Heart right ventricle (tissue), 16 donors: ENCODE data around the gene CADM1. TPM values are rescaled to one million over a fixed set of nuclear protein-coding genes. Genes with fewer than 3 reads are reported as not detected.

Experiments used
- ATAC-seq, 8 donors: fragments of 200-7000 bp; cut with Tn5 transposase; one replicate each; pipeline ENCODE4 v1.9.1; 2020; ENCODE audit warnings: mild to moderate bottlenecking in 8 of 8, moderate library complexity in 8 of 8, moderate number of reproducible peaks in 1 of 8
- DNase-seq, 2 donors: peaks; one replicate each; pipeline ENCODE4 v3.0.0-alpha.2; 2020
- H3K27ac ChIP-seq, 10 donors: fragments of 200-600 bp; sonication (generic) in 2 of 10; one replicate each; pipeline versions ENCODE4 v1.5.0 to v1.8.0; 2020 to 2022; ENCODE audit warnings: mild to moderate bottlenecking in 3 of 10
- H3K27me3 ChIP-seq, 7 donors: fragments of 200-600 bp; one replicate each; pipeline ENCODE4 v1.8.0; 2021 to 2022; ENCODE audit warnings: mild to moderate bottlenecking in 2 of 7
- H3K36me3 ChIP-seq, 9 donors: fragments of 200-600 bp; sonication (generic) in 1 of 9; one replicate each; pipeline versions ENCODE4 v1.5.0 to v1.8.0; 2020 to 2022; ENCODE audit warnings: mild to moderate bottlenecking in 2 of 9
- H3K4me1 ChIP-seq, 9 donors: fragments of 200-600 bp; sonication (generic) in 1 of 9; one replicate each; pipeline versions ENCODE4 v1.5.0 to v1.8.0; 2020 to 2022; ENCODE audit warnings: mild to moderate bottlenecking in 4 of 9
- H3K4me3 ChIP-seq, 10 donors: fragments of 200-600 bp; sonication (generic) in 2 of 10; one replicate each; pipeline versions ENCODE4 v1.5.0 to v1.8.0; 2020 to 2022; ENCODE audit warnings: mild to moderate bottlenecking in 7 of 10, moderate library complexity in 2 of 10
- H3K9me3 ChIP-seq, 11 donors: fragments of 200-600 bp in 10 of 11; sonication (generic) in 2 of 11; one replicate each; pipeline versions ENCODE4 v1.5.0 to v1.8.0; 2013 to 2022; ENCODE audit warnings: mild to moderate bottlenecking in 2 of 11, control low read depth in 1 of 11, moderate library complexity in 1 of 11
- CTCF ChIP-seq, 9 donors: fragments of 200-600 bp; sonication (generic) in 2 of 9; IDR thresholded peaks; one replicate each; pipeline versions ENCODE4 v1.5.0 to v1.8.0; 2021 to 2022; ENCODE audit warnings: antibody characterized with exemption in 9 of 9, mild to moderate bottlenecking in 5 of 9, moderate library complexity in 1 of 9
- WGBS, 2 donors: extraction: QIAGEN DNeasy Blood & Tissue Kit; methylation state at CpG; one replicate each; pipeline ENCODE4 v1.1.7; 2013; ENCODE audit warnings: inconsistent platforms in 1 of 2; 5-methylcytosine and 5-hydroxymethylcytosine counted together
- intact Hi-C, 10 donors: fragments of 100-400 bp; cut with DNase I; formaldehyde crosslinking; loops; one replicate each; pipeline versions ENCODE4 v1.11.1 to v1.14.2; 2022
- polyA plus RNA-seq, 2 donors: library from polyadenylated mRNA; stranded (reverse); fragments of 200-250 nt; gene quantifications; one replicate each; pipeline ENCODE4 v1.2.3, GENCODE V29; 2013
- total RNA-seq, 10 donors: library from RNA; stranded (reverse); fragmentation: NEBNext Ultra II Directional in 3 of 10; extraction: Animal tissue kit (Norgen Biotek cat#: 25700) in 3 of 10; gene quantifications; one replicate each; pipeline versions ENCODE4 v1.2.1 to v1.2.4, GENCODE V29; 2021 to 2023
- donor health status: Arrhythmogenic right ventricular cardiomyopathy.
- donor health status: ischemic (EF 13 %, LVEDD 7.1; RV severe dilation, severe dysfunction).
- donor health status: healthy with polysubstance abuse.
- donor health status: DM: no; HTN: yes; CAD: no.
- donor health status: DM: no; HTN: no; CAD: no.
- donor health status: ischemic (EF 25% LVEDD 6.9; RV normal size, moderate dysfunction).
- donor health status: ischemic (EF 25% LVEDD 5.7; RV mildly dilated, moderate dysfunction).
- donor health status: healthy.
- donor health status: DM: yes; HTN: yes; CAD: no.
- donor health status: Ischemic cardiomyopathy.
- donor health status: ischemic (EF 35%, LVEDD 5.7; RV mildly dilated, moderate dysfunction).
- donor health status: nonischemic (EF 11% LVEDD 7.7; RV severe dilation, severe dysfunction).
- donor health status: DM: yes; HTN: yes; CAD: no.
- donor health status: PGD.
- donor health status: ischemic (EF 29% LVEDD 5.4; RV normal size, mild dysfunction).
- donor health status: nonischemic (EF 23%, LVEDD 6.1; RV moderate dilation, normal function).

Gene CADM1
- total and polyA plus RNA-seq, 12 donors = 10.2 to 83.0 (median 41.4) TPM

- no peak for ATAC-seq
- 74 to 75% methylated on average over 8 of the region's 8 CpGs for WGBS, 2 donors
- TF ChIP-seq CTCF (IDR thresholded peaks at IDR 0.05) = no peak
- peaks cover 0 to 26% (median 10%) of the 10 kb centered on the region in 9 donors for H3K4me1 ChIP-seq
- H3K9me3 ChIP-seq = no peaks in the 10 kb centered on the region
- H3K27me3 ChIP-seq = no peaks in the 10 kb centered on the region
- no peak overlapping the region for H3K27ac ChIP-seq
- DNase-seq = no peak
- no peak overlapping the region for H3K4me3 ChIP-seq
- H3K36me3 ChIP-seq = peaks cover 0 to 27% (median 0%) of the 10 kb centered on the region in 9 donors
- intact Hi-C loops = no loop called here
Measured at GRCh38 chr11:115217726-115218311, 286.4 kb downstream of the CADM1 start.

DNA sequence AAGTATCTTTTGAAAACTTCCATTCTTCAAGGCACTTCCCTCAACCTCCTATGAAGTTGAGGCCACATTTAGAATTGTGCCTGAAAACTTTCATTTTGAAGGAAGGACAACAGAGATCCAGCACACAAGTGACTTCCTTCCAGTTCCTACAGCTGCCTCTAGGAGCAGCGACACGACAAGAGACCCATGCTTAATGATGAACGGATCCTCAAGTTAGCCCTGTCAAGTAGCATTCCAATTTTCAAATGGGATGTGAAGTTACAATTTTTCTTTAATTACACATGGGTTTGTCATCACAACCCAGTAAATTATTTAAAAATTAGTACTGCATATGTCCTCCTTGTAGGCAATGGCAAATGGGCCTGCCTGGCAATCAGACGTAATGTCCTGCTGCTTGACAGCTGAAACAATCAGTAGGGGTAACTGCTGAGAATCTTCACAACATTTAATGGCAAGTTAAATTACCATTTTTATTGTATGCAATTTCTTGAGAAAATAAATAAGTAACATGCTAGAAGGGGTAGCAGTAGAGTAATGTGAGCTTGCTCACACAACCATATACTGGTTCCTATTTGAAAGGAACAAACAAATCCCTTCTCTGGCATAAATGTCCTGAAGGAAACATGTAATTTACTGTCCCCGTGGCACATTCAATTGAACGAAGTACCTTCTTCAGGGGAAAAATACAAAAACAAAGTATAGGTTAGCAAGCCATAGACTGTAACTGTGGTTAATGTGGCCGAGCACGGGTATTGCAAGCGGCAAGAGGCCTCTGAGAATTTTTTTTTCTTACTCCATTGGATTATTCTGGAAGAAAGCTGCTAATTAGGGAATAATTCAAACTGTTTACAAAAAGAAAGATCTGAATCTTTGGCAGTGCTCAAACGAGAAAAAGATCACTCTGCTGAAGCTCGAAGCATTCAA is 288.3 kb downstream of the CADM1 start:
- ATAC-seq (no peak), DNase-seq (no peak)
- Histone ChIP-seq H3K9me3 (no peaks in the 10 kb centered on the region), H3K4me1 (peaks cover 0 to 21% (median 8%) of the 10 kb centered on the region in 9 donors), H3K36me3 (peaks cover 0 to 27% (median 0%) of the 10 kb centered on the region in 9 donors), H3K27me3 (no peaks in the 10 kb centered on the region), H3K27ac (no peak overlapping the region), H3K4me3 (no peak overlapping the region)
- intact Hi-C loops = no loop called here
- 79 to 83% methylated on average over 11 of the region's 11 CpGs for WGBS, 2 donors
- peak in 3 of 9 donors; percentile 6 to 20 (median 16) for TF ChIP-seq CTCF (IDR thresholded peaks at IDR 0.05)

GRCh38 chr11:115214644-115215234 is 289.5 kb downstream of the CADM1 start:
- ATAC-seq (no peak), DNase-seq (no peak)
- Histone ChIP-seq H3K27me3 (no peaks in the 10 kb centered on the region), H3K4me1 (peaks cover 0 to 11% (median 6%) of the 10 kb centered on the region in 9 donors), H3K36me3 (peaks cover 0 to 27% (median 0%) of the 10 kb centered on the region in 9 donors), H3K4me3 (no peak overlapping the region), H3K9me3 (no peaks in the 10 kb centered on the region), H3K27ac (no peak overlapping the region)
- 93 to 95% methylated on average over 7 of the region's 7 CpGs for WGBS, 2 donors
- no peak for TF ChIP-seq CTCF (IDR thresholded peaks at IDR 0.05)
- intact Hi-C loops = no loop called here

GRCh38 chr11:115213007-115213406 is 291.2 kb downstream of the CADM1 start:
- no peak for ATAC-seq

More at GRCh38 chr11:115213007-115213406, 291.2 kb downstream of the CADM1 start:
- no peaks in the 10 kb centered on the region for H3K27me3 ChIP-seq
- H3K36me3 ChIP-seq = peaks cover 0 to 32% (median 0%) of the 10 kb centered on the region in 9 donors
- DNase-seq = no peak
- intact Hi-C loops = no loop called here
- no peak for TF ChIP-seq CTCF (IDR thresholded peaks at IDR 0.05)
- WGBS, 2 donors = 63 to 67% methylated on average over 8 of the region's 8 CpGs
- peaks cover 0 to 6% (median 0%) of the 10 kb centered on the region in 9 donors for H3K4me1 ChIP-seq
- H3K27ac ChIP-seq = no peak overlapping the region
- H3K9me3 ChIP-seq = no peaks in the 10 kb centered on the region
- no peak overlapping the region for H3K4me3 ChIP-seq
